IPS-20b (cell line): ENCODE data around the gene LIPE.

Experiments
- H3K27ac ChIP-seq: one replicate; pipeline ENCODE4 v1.5.1; 2013; ENCODE audit warnings: low read length
- H3K27me3 ChIP-seq: 2 replicates; pipeline ENCODE4 v1.6.1; 2013; ENCODE audit warnings: mild to moderate bottlenecking, low read length, inconsistent platforms; ENCODE audit not compliant: insufficient read depth
- H3K36me3 ChIP-seq: 2 replicates; pipeline ENCODE4 v1.6.1; 2013; ENCODE audit warnings: low read depth, mild to moderate bottlenecking, inconsistent platforms, low read length, moderate library complexity; ENCODE audit not compliant: insufficient read depth
- H3K4me1 ChIP-seq: 2 replicates; pipeline ENCODE4 v1.6.1; 2013; ENCODE audit warnings: mild to moderate bottlenecking, control low read depth, inconsistent platforms, low read length, moderate library complexity; ENCODE audit not compliant: insufficient read depth
- H3K4me3 ChIP-seq: 2 replicates; pipeline ENCODE4 v1.5.1; 2013; ENCODE audit warnings: mild to moderate bottlenecking, low read length, inconsistent platforms
- H3K9ac ChIP-seq: 2 replicates; pipeline ENCODE4 v1.6.1; 2013; ENCODE audit warnings: low read depth, mild to moderate bottlenecking, inconsistent platforms, low read length, moderate library complexity
- H3K9me3 ChIP-seq: 2 replicates; pipeline ENCODE4 v1.6.1; 2013; ENCODE audit warnings: mild to moderate bottlenecking, low read depth, low read length, inconsistent platforms; ENCODE audit not compliant: insufficient read depth

LIPE gene

GRCh38 chr19:42357290-42357689 is 69.9 kb downstream of the LIPE start:
- Histone ChIP-seq H3K9ac (no peak overlapping the region), H3K27ac (no peak overlapping the region), H3K36me3 (peaks cover 18% of the 10 kb centered on the region), H3K27me3 (no peaks in the 10 kb centered on the region), H3K4me1 (no peaks in the 10 kb centered on the region), H3K9me3 (no peaks in the 10 kb centered on the region), H3K4me3 (no peak overlapping the region)

GRCh38 chr19:42356686-42357085 is 70.5 kb downstream of the LIPE start:
- no peaks in the 10 kb centered on the region for H3K4me1 ChIP-seq
- no peaks in the 10 kb centered on the region for H3K27me3 ChIP-seq
- no peaks in the 10 kb centered on the region for H3K9me3 ChIP-seq
- H3K9ac ChIP-seq, result no peak overlapping the region
- no peak overlapping the region for H3K4me3 ChIP-seq
- H3K27ac ChIP-seq, result no peak overlapping the region
- peaks cover 18% of the 10 kb centered on the region for H3K36me3 ChIP-seq

- no peak overlapping the region for H3K4me3 ChIP-seq
- H3K36me3 ChIP-seq, result peaks cover 18% of the 10 kb centered on the region
- H3K9me3 ChIP-seq, result no peaks in the 10 kb centered on the region
- H3K4me1 ChIP-seq, result no peaks in the 10 kb centered on the region
- no peak overlapping the region for H3K9ac ChIP-seq
- H3K27ac ChIP-seq, result no peak overlapping the region
- H3K27me3 ChIP-seq, result no peaks in the 10 kb centered on the region
These were observed 71.3 kb downstream of the LIPE start for GRCh38 chr19:42355896-42356295.

GRCh38 chr19:42353341-42354015 is 73.7 kb downstream of the LIPE start:
- Histone ChIP-seq H3K4me3 (no peak overlapping the region), H3K27me3 (no peaks in the 10 kb centered on the region), H3K4me1 (no peaks in the 10 kb centered on the region), H3K27ac (no peak overlapping the region), H3K36me3 (peaks cover 18% of the 10 kb centered on the region), H3K9ac (no peak overlapping the region), H3K9me3 (no peaks in the 10 kb centered on the region)

GRCh38 chr19:42352301-42353259 is 74.6 kb downstream of the LIPE start:
- peaks cover 18% of the 10 kb centered on the region for H3K36me3 ChIP-seq

More at GRCh38 chr19:42352301-42353259, 74.6 kb downstream of the LIPE start:
- H3K4me3 ChIP-seq, result no peak overlapping the region
- H3K9ac ChIP-seq, result no peak overlapping the region
- no peak overlapping the region for H3K27ac ChIP-seq
- no peaks in the 10 kb centered on the region for H3K27me3 ChIP-seq
- H3K9me3 ChIP-seq, result no peaks in the 10 kb centered on the region
- no peaks in the 10 kb centered on the region for H3K4me1 ChIP-seq
